SU-DHL-6 (cell line): ENCODE data around the gene RIMBP2.

Source experiments
- CTCF ChIP-seq: fragments of 200-600 bp; sonication (generic); IDR thresholded peaks from one replicate; pipeline ENCODE4 v1.5.1; 2017; ENCODE audit warnings: antibody characterized with exemption, mild to moderate bottlenecking, low read length, moderate library complexity; ENCODE audit not compliant: insufficient read depth, poor library complexity, severe bottlenecking
- EZH2phosphoT487 ChIP-seq: fragments of 200-600 bp; sonication (generic), shearing (Covaris generic); conservative IDR thresholded peaks from 2 replicates; pipeline ENCODE4 v1.6.1; 2018; ENCODE audit warnings: mild to moderate bottlenecking, antibody characterized with exemption, low read length, moderate library complexity, mixed read lengths

DNA sequence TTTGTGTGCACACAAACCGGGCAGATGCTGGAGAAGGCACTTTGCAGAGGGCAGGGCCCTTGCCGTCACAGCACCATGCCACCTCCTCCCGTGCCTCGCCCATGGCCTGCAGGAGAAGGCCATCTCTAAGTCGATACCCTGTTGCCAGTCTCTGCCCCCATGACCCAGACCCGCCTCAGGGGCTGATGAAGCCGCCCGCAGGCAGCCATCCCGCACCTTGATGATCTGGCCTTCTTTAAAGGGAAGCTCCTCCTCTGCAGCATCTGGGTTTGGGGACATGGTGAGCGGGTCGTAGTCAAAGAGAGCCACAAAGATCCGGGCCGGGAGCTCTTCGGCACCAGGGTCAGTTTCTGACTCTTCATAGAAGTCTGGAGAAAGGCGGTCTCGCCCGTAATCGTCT lies 302.2 kb downstream of the RIMBP2 start:
- no peak for TF ChIP-seq CTCF
- no peak for TF ChIP-seq EZH2phosphoT487
